ENCODE measurements around the gene RBM33.

Gene RBM33

DNA sequence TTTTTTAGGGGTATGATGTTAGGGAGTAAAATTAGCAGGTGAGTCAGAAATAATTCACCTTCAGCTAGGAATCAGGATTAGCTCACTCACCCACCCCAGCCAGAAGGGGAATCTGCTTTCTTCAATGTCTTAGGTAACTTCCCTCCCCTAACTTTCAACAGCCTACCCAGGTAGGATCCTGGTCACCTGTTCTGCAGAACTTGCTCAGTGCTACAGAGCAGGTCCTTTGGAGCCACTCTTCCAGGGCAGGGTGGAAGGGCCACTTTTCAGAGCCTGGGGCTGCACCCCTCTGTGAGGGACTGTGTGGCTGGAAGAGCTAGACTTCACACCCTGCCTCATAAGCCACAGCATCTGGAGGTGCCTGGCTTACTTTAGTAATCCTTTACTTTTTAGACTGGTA is 109.7 kb downstream of the RBM33 start:
- Histone ChIP-seq H3K36me3 (ENCODE audit: control insufficient read depth, insufficient read depth, low read length) (no peaks in the 10 kb centered on the region), H3K27ac (ENCODE audit: low read length) (no peak overlapping the region)
- no peak for DNase-seq (ENCODE audit: low read depth, low spot score)

GRCh38 chr7:155755026-155755425 is 110.6 kb downstream of the RBM33 start:
- WGBS (ENCODE audit: insufficient coverage, insufficient read length) = no CpG with 5 or more reads among the region's 3 CpGs
- H3K27ac ChIP-seq (ENCODE audit: low read length) = no peak overlapping the region
- H3K4me3 ChIP-seq (ENCODE audit: low read length) = no peak overlapping the region
- no peaks in the 10 kb centered on the region for H3K9me3 ChIP-seq (ENCODE audit: control insufficient read depth, insufficient read depth, low read length)
- no peaks in the 10 kb centered on the region for H3K4me1 ChIP-seq (ENCODE audit: control insufficient read depth, insufficient read depth, low read length)
- no peaks in the 10 kb centered on the region for H3K36me3 ChIP-seq (ENCODE audit: control insufficient read depth, insufficient read depth, low read length)
- H3K27me3 ChIP-seq (ENCODE audit: control insufficient read depth, insufficient read depth, low read length) = no peaks in the 10 kb centered on the region
- no peak for DNase-seq (ENCODE audit: low read depth, low spot score)

More for the DNA sequence above, 109.7 kb downstream of the RBM33 start:
- H3K9me3 ChIP-seq (ENCODE audit: control insufficient read depth, insufficient read depth, low read length) = no peaks in the 10 kb centered on the region
- no peak overlapping the region for H3K4me3 ChIP-seq (ENCODE audit: low read length)
- no peaks in the 10 kb centered on the region for H3K4me1 ChIP-seq (ENCODE audit: control insufficient read depth, insufficient read depth, low read length)
- H3K27me3 ChIP-seq (ENCODE audit: control insufficient read depth, insufficient read depth, low read length) = no peaks in the 10 kb centered on the region

DNA sequence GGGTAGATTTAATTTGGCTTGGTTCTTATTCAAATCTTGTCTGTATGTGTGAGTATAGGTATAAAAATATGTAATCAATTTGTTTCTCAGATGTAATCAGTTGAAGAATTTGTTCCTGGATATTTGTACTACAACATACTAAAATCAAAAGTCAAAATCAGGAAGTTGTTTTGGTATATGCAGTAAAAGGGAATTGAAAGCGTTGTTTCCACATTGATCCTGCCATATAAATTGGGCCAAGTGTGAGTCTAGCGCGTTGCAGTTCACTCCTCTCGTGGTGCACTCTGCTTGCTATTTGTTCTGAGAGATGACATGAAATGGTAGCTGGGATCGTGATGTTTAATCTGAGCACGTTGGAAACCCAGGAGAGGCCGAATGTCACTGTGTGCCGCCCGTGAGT is 111.9 kb downstream of the RBM33 start:
- no peaks in the 10 kb centered on the region for H3K27me3 ChIP-seq (ENCODE audit: control insufficient read depth, insufficient read depth, low read length)
- H3K4me1 ChIP-seq (ENCODE audit: control insufficient read depth, insufficient read depth, low read length) = no peaks in the 10 kb centered on the region
- no peak overlapping the region for H3K4me3 ChIP-seq (ENCODE audit: low read length)
- H3K27ac ChIP-seq (ENCODE audit: low read length) = no peak overlapping the region
- no peak for DNase-seq (ENCODE audit: low read depth, low spot score)
- H3K9me3 ChIP-seq (ENCODE audit: control insufficient read depth, insufficient read depth, low read length) = no peaks in the 10 kb centered on the region
- H3K36me3 ChIP-seq (ENCODE audit: control insufficient read depth, insufficient read depth, low read length) = no peaks in the 10 kb centered on the region
- no CpG with 5 or more reads among the region's 9 CpGs for WGBS (ENCODE audit: insufficient coverage, insufficient read length)

DNA sequence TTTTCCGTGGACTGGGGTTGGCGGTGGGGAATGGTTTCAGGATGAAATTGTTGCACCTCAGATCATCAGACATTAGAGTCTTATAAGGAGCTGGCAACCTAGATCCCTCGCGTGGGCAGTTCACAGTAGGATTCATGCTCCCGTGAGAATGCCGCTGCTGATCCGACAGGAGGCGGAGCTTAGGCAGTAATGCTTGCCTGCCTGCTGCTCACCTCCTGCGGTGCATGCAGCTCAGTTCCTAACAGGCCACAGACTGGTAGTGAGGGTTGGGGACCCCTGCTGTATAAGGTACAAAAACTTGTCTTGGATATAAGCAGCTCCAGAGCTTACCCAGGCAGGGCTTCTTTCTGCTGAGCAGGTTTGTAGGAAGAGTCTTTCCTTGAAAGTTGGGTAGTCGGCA is 113.9 kb downstream of the RBM33 start:
- H3K4me1 ChIP-seq (ENCODE audit: control insufficient read depth, insufficient read depth, low read length) = no peaks in the 10 kb centered on the region
- DNase-seq (ENCODE audit: low read depth, low spot score) = no peak
- no peak overlapping the region for H3K4me3 ChIP-seq (ENCODE audit: low read length)
- no peaks in the 10 kb centered on the region for H3K9me3 ChIP-seq (ENCODE audit: control insufficient read depth, insufficient read depth, low read length)
- H3K27ac ChIP-seq (ENCODE audit: low read length) = no peak overlapping the region
- no CpG with 5 or more reads among the region's 10 CpGs for WGBS (ENCODE audit: insufficient coverage, insufficient read length)
- no peaks in the 10 kb centered on the region for H3K36me3 ChIP-seq (ENCODE audit: control insufficient read depth, insufficient read depth, low read length)
- H3K27me3 ChIP-seq (ENCODE audit: control insufficient read depth, insufficient read depth, low read length) = no peaks in the 10 kb centered on the region

DNA sequence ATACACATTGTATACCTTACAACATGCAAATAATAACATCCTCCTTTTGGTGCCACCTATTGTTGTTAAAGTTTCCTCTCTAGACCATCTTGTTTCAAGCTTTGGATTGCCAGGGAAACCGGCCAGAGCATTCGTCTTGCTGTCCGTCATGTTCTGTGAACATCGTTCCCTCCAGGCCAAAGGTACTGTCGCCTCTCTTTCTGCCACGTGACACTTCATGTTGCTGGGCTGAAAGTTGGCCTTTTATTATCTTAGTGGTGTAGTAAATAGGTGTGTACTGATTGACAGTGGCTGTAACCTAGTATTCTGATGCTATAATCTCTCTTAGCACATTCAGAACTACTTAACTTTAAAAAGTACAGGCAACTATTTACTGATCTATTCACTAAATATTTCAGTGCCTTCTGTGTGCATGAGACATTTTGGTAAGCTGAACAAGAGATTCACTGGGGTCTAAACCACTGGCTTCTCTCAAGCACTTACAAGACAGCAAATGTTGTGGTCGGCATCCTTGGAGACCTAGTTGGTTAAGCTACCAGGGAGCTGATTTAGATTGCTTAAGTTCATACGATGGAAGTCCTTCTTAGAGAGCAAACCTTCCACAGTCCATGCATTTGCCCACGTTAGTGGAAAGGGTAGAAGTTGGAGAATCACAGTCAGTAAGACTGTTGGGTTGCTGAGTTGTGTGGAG is 115.4 kb downstream of the RBM33 start:
- peaks cover 7% of the 10 kb centered on the region for H3K36me3 ChIP-seq (ENCODE audit: control insufficient read depth, insufficient read depth, low read length)
- no CpG with 5 or more reads among the region's 9 CpGs for WGBS (ENCODE audit: insufficient coverage, insufficient read length)
- no peak for DNase-seq (ENCODE audit: low read depth, low spot score)
- H3K27me3 ChIP-seq (ENCODE audit: control insufficient read depth, insufficient read depth, low read length) = no peaks in the 10 kb centered on the region
- no peaks in the 10 kb centered on the region for H3K4me1 ChIP-seq (ENCODE audit: control insufficient read depth, insufficient read depth, low read length)
- no peaks in the 10 kb centered on the region for H3K9me3 ChIP-seq (ENCODE audit: control insufficient read depth, insufficient read depth, low read length)
- H3K4me3 ChIP-seq (ENCODE audit: low read length) = no peak overlapping the region
- H3K27ac ChIP-seq (ENCODE audit: low read length) = no peak overlapping the region

- Histone ChIP-seq H3K4me3 (ENCODE audit: low read length) (no peak overlapping the region), H3K27me3 (ENCODE audit: control insufficient read depth, insufficient read depth, low read length) (no peaks in the 10 kb centered on the region), H3K27ac (ENCODE audit: low read length) (no peak overlapping the region), H3K9me3 (ENCODE audit: control insufficient read depth, insufficient read depth, low read length) (no peaks in the 10 kb centered on the region), H3K4me1 (ENCODE audit: control insufficient read depth, insufficient read depth, low read length) (no peaks in the 10 kb centered on the region), H3K36me3 (ENCODE audit: control insufficient read depth, insufficient read depth, low read length) (peaks cover 7% of the 10 kb centered on the region)
- no CpG with 5 or more reads among the region's 5 CpGs for WGBS (ENCODE audit: insufficient coverage, insufficient read length)
- DNase-seq (ENCODE audit: low read depth, low spot score) = no peak
These were observed 116.7 kb downstream of the RBM33 start for GRCh38 chr7:155761162-155761561.

GRCh38 chr7:155762036-155762435 is 117.6 kb downstream of the RBM33 start:
- DNase-seq (ENCODE audit: low read depth, low spot score) = no peak
- peaks cover 8% of the 10 kb centered on the region for H3K36me3 ChIP-seq (ENCODE audit: control insufficient read depth, insufficient read depth, low read length)
- no peaks in the 10 kb centered on the region for H3K9me3 ChIP-seq (ENCODE audit: control insufficient read depth, insufficient read depth, low read length)
- no CpG with 5 or more reads among the region's 4 CpGs for WGBS (ENCODE audit: insufficient coverage, insufficient read length)
- H3K27me3 ChIP-seq (ENCODE audit: control insufficient read depth, insufficient read depth, low read length) = no peaks in the 10 kb centered on the region
- H3K4me3 ChIP-seq (ENCODE audit: low read length) = no peak overlapping the region
- H3K27ac ChIP-seq (ENCODE audit: low read length) = no peak overlapping the region
- H3K4me1 ChIP-seq (ENCODE audit: control insufficient read depth, insufficient read depth, low read length) = no peaks in the 10 kb centered on the region

DNA sequence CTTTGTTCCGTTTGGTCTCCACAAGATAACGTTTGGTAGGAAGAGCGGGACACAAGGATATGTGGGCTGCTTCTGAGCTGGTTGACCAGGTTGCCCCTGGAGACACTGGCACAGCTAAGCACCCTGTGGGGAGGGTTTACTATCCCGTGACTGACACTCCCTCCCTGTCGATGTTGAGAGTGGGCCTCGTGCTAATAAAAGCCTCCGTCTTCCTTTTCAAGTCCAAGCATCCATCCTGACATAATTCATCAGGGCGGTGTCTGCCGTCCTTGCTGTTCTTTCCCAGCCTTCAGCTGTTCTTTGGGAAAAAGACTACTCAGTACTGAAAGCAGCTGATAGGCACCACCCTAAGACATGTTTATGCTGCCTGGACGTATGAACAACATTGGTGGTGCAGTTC is 118.2 kb downstream of the RBM33 start:
- Histone ChIP-seq H3K36me3 (ENCODE audit: control insufficient read depth, insufficient read depth, low read length) (peaks cover 10% of the 10 kb centered on the region), H3K4me3 (ENCODE audit: low read length) (no peak overlapping the region)
- WGBS (ENCODE audit: insufficient coverage, insufficient read length) = no CpG with 5 or more reads among the region's 10 CpGs

GRCh38 chr7:155763122-155763521 is 118.7 kb downstream of the RBM33 start:
- DNase-seq (ENCODE audit: low read depth, low spot score) = no peak
- H3K4me3 ChIP-seq (ENCODE audit: low read length) = no peak overlapping the region
- H3K9me3 ChIP-seq (ENCODE audit: control insufficient read depth, insufficient read depth, low read length) = no peaks in the 10 kb centered on the region
- WGBS (ENCODE audit: insufficient coverage, insufficient read length) = 100% methylated on average over 1 of the region's 10 CpGs
- H3K4me1 ChIP-seq (ENCODE audit: control insufficient read depth, insufficient read depth, low read length) = no peaks in the 10 kb centered on the region
- no peak overlapping the region for H3K27ac ChIP-seq (ENCODE audit: low read length)
- peaks cover 10% of the 10 kb centered on the region for H3K36me3 ChIP-seq (ENCODE audit: control insufficient read depth, insufficient read depth, low read length)
- H3K27me3 ChIP-seq (ENCODE audit: control insufficient read depth, insufficient read depth, low read length) = no peaks in the 10 kb centered on the region

More for the DNA sequence above, 118.2 kb downstream of the RBM33 start:
- no peak overlapping the region for H3K27ac ChIP-seq (ENCODE audit: low read length)
- H3K27me3 ChIP-seq (ENCODE audit: control insufficient read depth, insufficient read depth, low read length) = no peaks in the 10 kb centered on the region
- no peaks in the 10 kb centered on the region for H3K9me3 ChIP-seq (ENCODE audit: control insufficient read depth, insufficient read depth, low read length)
- DNase-seq (ENCODE audit: low read depth, low spot score) = no peak
- H3K4me1 ChIP-seq (ENCODE audit: control insufficient read depth, insufficient read depth, low read length) = no peaks in the 10 kb centered on the region

DNA sequence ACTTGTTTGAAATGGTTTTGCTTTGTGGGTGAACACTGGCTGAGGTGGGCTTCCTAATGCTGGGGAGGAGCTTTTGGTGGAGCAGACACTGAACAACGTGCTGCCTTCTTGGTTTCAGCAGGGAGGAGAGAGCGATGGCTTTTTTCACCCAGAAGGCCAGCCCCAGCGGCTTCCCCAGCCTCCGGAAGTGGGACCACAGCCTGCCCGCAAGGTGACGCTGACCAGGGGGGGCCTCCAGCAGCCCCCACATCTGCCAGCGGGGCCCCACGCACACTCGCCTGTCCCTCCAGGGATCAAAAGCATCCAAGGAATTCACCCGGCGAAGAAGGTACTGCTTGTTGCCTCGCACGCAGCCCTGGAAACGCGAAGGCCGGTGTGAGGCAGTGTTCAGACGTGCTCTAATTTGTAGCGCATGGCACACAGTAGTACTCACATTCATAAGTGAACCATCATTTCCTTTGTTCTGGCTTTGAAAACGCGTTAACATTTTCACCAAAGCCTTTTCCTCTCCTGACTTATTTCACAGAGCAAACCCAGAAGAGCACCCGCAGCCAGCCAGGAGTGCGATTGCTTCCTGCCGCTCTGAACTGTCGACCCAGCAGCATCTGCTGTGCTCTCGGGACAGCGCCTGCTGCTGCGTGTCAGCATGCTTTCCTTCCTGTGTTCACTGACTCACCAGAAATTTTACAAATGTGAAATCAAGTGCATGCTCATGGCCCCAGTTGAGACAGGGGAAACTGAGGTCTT is 119.4 kb downstream of the RBM33 start:
- Histone ChIP-seq H3K36me3 (ENCODE audit: control insufficient read depth, insufficient read depth, low read length) (peaks cover 10% of the 10 kb centered on the region), H3K9me3 (ENCODE audit: control insufficient read depth, insufficient read depth, low read length) (no peaks in the 10 kb centered on the region), H3K4me3 (ENCODE audit: low read length) (no peak overlapping the region), H3K27me3 (ENCODE audit: control insufficient read depth, insufficient read depth, low read length) (no peaks in the 10 kb centered on the region), H3K27ac (ENCODE audit: low read length) (no peak overlapping the region), H3K4me1 (ENCODE audit: control insufficient read depth, insufficient read depth, low read length) (no peaks in the 10 kb centered on the region)
- no CpG with 5 or more reads among the region's 27 CpGs for WGBS (ENCODE audit: insufficient coverage, insufficient read length)
- no peak for DNase-seq (ENCODE audit: low read depth, low spot score)

DNA sequence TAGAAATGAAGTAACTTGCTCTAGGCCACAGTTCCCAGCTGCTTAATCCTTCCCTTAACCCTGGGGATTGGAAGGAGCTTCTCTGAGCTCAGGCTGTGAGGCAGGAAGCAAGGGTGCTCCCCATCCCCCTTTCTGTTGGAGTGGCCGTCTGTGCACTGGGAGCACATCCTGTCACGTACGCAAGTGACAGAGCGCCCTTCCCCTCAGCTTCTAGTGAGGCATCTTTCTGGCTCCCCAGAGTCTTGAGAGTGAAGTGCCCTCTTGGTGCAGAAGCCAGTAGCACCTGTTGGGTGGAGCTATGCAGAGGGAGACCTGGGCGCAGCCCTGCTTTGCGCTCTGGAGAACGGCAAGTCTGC is 120.0 kb downstream of the RBM33 start:
- no CpG with 5 or more reads among the region's 7 CpGs for WGBS (ENCODE audit: insufficient coverage, insufficient read length)
- no peak overlapping the region for H3K4me3 ChIP-seq (ENCODE audit: low read length)
- no peak overlapping the region for H3K27ac ChIP-seq (ENCODE audit: low read length)
- H3K9me3 ChIP-seq (ENCODE audit: control insufficient read depth, insufficient read depth, low read length) = no peaks in the 10 kb centered on the region
- no peak for DNase-seq (ENCODE audit: low read depth, low spot score)
- H3K4me1 ChIP-seq (ENCODE audit: control insufficient read depth, insufficient read depth, low read length) = no peaks in the 10 kb centered on the region
- H3K27me3 ChIP-seq (ENCODE audit: control insufficient read depth, insufficient read depth, low read length) = no peaks in the 10 kb centered on the region
- peaks cover 10% of the 10 kb centered on the region for H3K36me3 ChIP-seq (ENCODE audit: control insufficient read depth, insufficient read depth, low read length)

Measured in iPS DF 6.9 (cell line).